PC-9 (cell line): Measurements from ENCODE around the gene SLC44A5.

Source experiments
- CTCF ChIP-seq: fragments of 200-600 bp; sonication (generic); conservative IDR thresholded peaks from 2 replicates; pipeline ENCODE4 v1.6.1; 2017; ENCODE audit warnings: mixed run types, antibody characterized with exemption, mild to moderate bottlenecking, moderate library complexity
- EZH2 ChIP-seq: fragments of 200-600 bp; sonication (generic); IDR thresholded peaks from 2 replicates; pipeline ENCODE4 v1.8.0; 2017; ENCODE audit warnings: antibody characterized with exemption, low read depth

GRCh38 chr1:75484789-75485188 is 126.1 kb downstream of the SLC44A5 start:
- TF ChIP-seq EZH2 = no peak
- no peak for TF ChIP-seq CTCF
